GM23338 (cell line): ENCODE measurements around the gene TRDN. TPM values are rescaled to one million over a fixed set of nuclear protein-coding genes. Genes with fewer than 3 reads are reported as not detected.

ENCODE experiments used
- ATAC-seq: fragments of 200-7000 bp; cut with Tn5 transposase; 3 replicates; pipeline ENCODE4 v1.9.1; 2020
- DNase-seq: peaks from one replicate; pipeline ENCODE4 v3.0.0-alpha.2; 2015; ENCODE audit warnings: low spot score
- H2AFZ ChIP-seq: fragments of 200-600 bp; sonication (generic); 2 replicates; pipeline ENCODE4 v1.8.0; 2016; ENCODE audit warnings: antibody characterized with exemption, mild to moderate bottlenecking, moderate library complexity
- H3F3A ChIP-seq: fragments of 200-600 bp; sonication (generic); replicated peaks from 2 replicates; pipeline ENCODE4 v1.8.0; 2017; ENCODE audit warnings: antibody characterized with exemption, mixed run types, low read depth
- H3K27ac ChIP-seq: fragments of 200-600 bp; sonication (generic); 2 replicates; pipeline ENCODE4 v1.6.1; 2016; ENCODE audit warnings: low read depth
- H3K27me3 ChIP-seq: fragments of 200-600 bp; sonication (generic); 2 replicates; pipeline ENCODE4 v1.8.0; 2016; ENCODE audit warnings: mild to moderate bottlenecking, mixed run types, moderate library complexity; ENCODE audit not compliant: insufficient read depth
- H3K36me3 ChIP-seq: fragments of 200-600 bp; sonication (generic); 2 replicates; pipeline ENCODE4 v1.8.0; 2016; ENCODE audit warnings: mild to moderate bottlenecking; ENCODE audit not compliant: insufficient read depth
- H3K4me1 ChIP-seq: fragments of 200-600 bp; sonication (generic); 2 replicates; pipeline ENCODE4 v1.8.0; 2016; ENCODE audit warnings: mild to moderate bottlenecking, moderate library complexity; ENCODE audit not compliant: insufficient read depth
- H3K4me2 ChIP-seq: fragments of 200-600 bp; sonication (generic); 2 replicates; pipeline ENCODE4 v1.7.1; 2017; ENCODE audit warnings: mixed run types
- H3K4me3 ChIP-seq: fragments of 200-600 bp; sonication (generic); 2 replicates; pipeline ENCODE4 v1.6.1; 2016; ENCODE audit warnings: mixed run types
- H3K79me2 ChIP-seq: fragments of 200-600 bp; sonication (generic); replicated peaks from 2 replicates; pipeline ENCODE4 v1.8.0; 2017; ENCODE audit warnings: mild to moderate bottlenecking; ENCODE audit not compliant: insufficient read depth
- H3K9me2 ChIP-seq: fragments of 200-600 bp; sonication (generic); 2 replicates; pipeline ENCODE4 v1.8.0; 2017; ENCODE audit not compliant: insufficient read depth
- H4K20me1 ChIP-seq: fragments of 200-600 bp; sonication (generic); replicated peaks from 2 replicates; pipeline ENCODE4 v1.8.0; 2017; ENCODE audit warnings: mild to moderate bottlenecking; ENCODE audit not compliant: insufficient read depth
- H3K27ac Mint-ChIP-seq: 2 replicates; pipeline ENCODE4 v1.8.0; 2020; ENCODE audit warnings: inconsistent platforms, mild to moderate bottlenecking, moderate library complexity, mixed read lengths
- H3K27me3 Mint-ChIP-seq: 3 replicates; pipeline ENCODE4 v1.8.0; 2022; ENCODE audit warnings: low read depth, mild to moderate bottlenecking, moderate library complexity, mixed read lengths, inconsistent platforms; ENCODE audit not compliant: insufficient read depth, poor library complexity
- H3K36me3 Mint-ChIP-seq: 3 replicates; pipeline ENCODE4 v1.8.0; 2021; ENCODE audit warnings: low read depth, mild to moderate bottlenecking, inconsistent platforms, moderate library complexity, mixed read lengths
- H3K4me1 Mint-ChIP-seq: 3 replicates; pipeline ENCODE4 v1.8.0; 2020; ENCODE audit warnings: mild to moderate bottlenecking, inconsistent platforms, mixed read lengths
- H3K4me3 Mint-ChIP-seq: 3 replicates; pipeline ENCODE4 v1.8.0; 2021; ENCODE audit warnings: moderate library complexity, mild to moderate bottlenecking, inconsistent platforms, mixed read lengths
- H3K9me3 Mint-ChIP-seq: 3 replicates; pipeline ENCODE4 v1.8.0; 2020; ENCODE audit warnings: moderate library complexity, mild to moderate bottlenecking, inconsistent platforms, mixed read lengths
- CREB1 ChIP-seq: fragments of 250-450 bp; sonication (Bioruptor Pico); IDR thresholded peaks from 2 replicates; pipeline ENCODE4 v1.5.0; 2020; ENCODE audit warnings: low read depth, mild to moderate bottlenecking, moderate library complexity
- EZH2phosphoT487 ChIP-seq: fragments of 200-600 bp; sonication (generic); IDR thresholded peaks from one replicate; pipeline ENCODE4 v1.8.1; 2018; ENCODE audit warnings: antibody characterized with exemption; ENCODE audit not compliant: unreplicated experiment
- JUNB ChIP-seq: IDR thresholded peaks from one replicate; pipeline ENCODE4 v1.6.1; 2016; ENCODE audit warnings: antibody characterized with exemption; ENCODE audit not compliant: unreplicated experiment
- REST ChIP-seq: IDR thresholded peaks from one replicate; pipeline ENCODE4 v1.6.1; 2018; ENCODE audit warnings: antibody characterized with exemption; ENCODE audit not compliant: unreplicated experiment
- STAT1 ChIP-seq: IDR thresholded peaks from one replicate; pipeline ENCODE4 v1.6.1; 2016; ENCODE audit warnings: antibody characterized with exemption; ENCODE audit not compliant: unreplicated experiment
- ZNF114 ChIP-seq: fragments of 250-450 bp; sonication (Bioruptor Pico); IDR thresholded peaks from 2 replicates; pipeline ENCODE4 v1.5.0; 2020; ENCODE audit warnings: mild to moderate bottlenecking, moderate library complexity
- ZNF462 ChIP-seq: fragments of 250-450 bp; sonication (Bioruptor Pico); IDR thresholded peaks from 2 replicates; pipeline ENCODE4 v1.5.0; 2020; ENCODE audit warnings: mild to moderate bottlenecking, moderate library complexity
- polyA plus RNA-seq: library from polyadenylated mRNA; unstranded; fragments of >200 nt; fragmentation: Nextera tagmentation; extraction: Ambion mirVana; gene quantifications from 2 replicates; pipeline ENCODE4 v1.2.1, GENCODE V29; 2016
- total RNA-seq: library from RNA; depleted of rRNA; stranded (reverse); fragments of >200 nt; shearing (Covaris generic); gene quantifications from 2 replicates; pipeline ENCODE4 v1.2.3, GENCODE V29; 2014
- TF ChIP-seq, protein P1 (sequence below), 2 experiments: fragments of 200-600 bp in 1 of 2; sonication (generic) in 1 of 2; conservative IDR thresholded peaks; 2 replicates each; pipeline versions ENCODE4 v1.5.1 to v1.6.1; 2016 to 2017; ENCODE audit warnings: antibody characterized with exemption in 2 of 2, low read depth in 2 of 2, mild to moderate bottlenecking in 2 of 2, moderate library complexity in 1 of 2

The TRDN gene
- total and polyA plus RNA-seq, 2 experiments from 2014 or later, result 35.5 to 137 TPM

- Mint-ChIP-seq H3K36me3 (no peaks in the 10 kb centered on the region), H3K4me1 (peaks cover 4% of the 10 kb centered on the region; the same call in 2 of the 3 replicates), H3K27ac (no peak overlapping the region), H3K4me3 (no peak overlapping the region), H3K27me3 (no peaks in the 10 kb centered on the region), H3K9me3 (no peaks in the 10 kb centered on the region)
- Histone ChIP-seq H3K9me2 (no peaks in the 10 kb centered on the region), H3K36me3 (no peaks in the 10 kb centered on the region), H3K79me2 (no peaks in the 10 kb centered on the region), H3K27ac (no peak overlapping the region), H3K27me3 (no peaks in the 10 kb centered on the region), H3K4me2 (no peak overlapping the region), H3K4me3 (no peak overlapping the region), H2AFZ (no peak overlapping the region), H3F3A (no peaks in the 10 kb centered on the region), H3K4me1 (no peaks in the 10 kb centered on the region), H4K20me1 (no peaks in the 10 kb centered on the region)
- ATAC-seq (no peak), DNase-seq (no peak)
- TF ChIP-seq, protein P1, sequence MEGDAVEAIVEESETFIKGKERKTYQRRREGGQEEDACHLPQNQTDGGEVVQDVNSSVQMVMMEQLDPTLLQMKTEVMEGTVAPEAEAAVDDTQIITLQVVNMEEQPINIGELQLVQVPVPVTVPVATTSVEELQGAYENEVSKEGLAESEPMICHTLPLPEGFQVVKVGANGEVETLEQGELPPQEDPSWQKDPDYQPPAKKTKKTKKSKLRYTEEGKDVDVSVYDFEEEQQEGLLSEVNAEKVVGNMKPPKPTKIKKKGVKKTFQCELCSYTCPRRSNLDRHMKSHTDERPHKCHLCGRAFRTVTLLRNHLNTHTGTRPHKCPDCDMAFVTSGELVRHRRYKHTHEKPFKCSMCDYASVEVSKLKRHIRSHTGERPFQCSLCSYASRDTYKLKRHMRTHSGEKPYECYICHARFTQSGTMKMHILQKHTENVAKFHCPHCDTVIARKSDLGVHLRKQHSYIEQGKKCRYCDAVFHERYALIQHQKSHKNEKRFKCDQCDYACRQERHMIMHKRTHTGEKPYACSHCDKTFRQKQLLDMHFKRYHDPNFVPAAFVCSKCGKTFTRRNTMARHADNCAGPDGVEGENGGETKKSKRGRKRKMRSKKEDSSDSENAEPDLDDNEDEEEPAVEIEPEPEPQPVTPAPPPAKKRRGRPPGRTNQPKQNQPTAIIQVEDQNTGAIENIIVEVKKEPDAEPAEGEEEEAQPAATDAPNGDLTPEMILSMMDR (conservative IDR thresholded peaks at IDR 0.05; ENCODE audit: low read depth in 2 of 2), result peak in 1 of 2 experiments; percentile 37; a peak in 2 of 4 replicates
- no peak for TF ChIP-seq CREB1 (CRISPR knock-in tag)
These were observed 292.9 kb downstream of the TRDN start for GRCh38 chr6:123343836-123344235.

DNA sequence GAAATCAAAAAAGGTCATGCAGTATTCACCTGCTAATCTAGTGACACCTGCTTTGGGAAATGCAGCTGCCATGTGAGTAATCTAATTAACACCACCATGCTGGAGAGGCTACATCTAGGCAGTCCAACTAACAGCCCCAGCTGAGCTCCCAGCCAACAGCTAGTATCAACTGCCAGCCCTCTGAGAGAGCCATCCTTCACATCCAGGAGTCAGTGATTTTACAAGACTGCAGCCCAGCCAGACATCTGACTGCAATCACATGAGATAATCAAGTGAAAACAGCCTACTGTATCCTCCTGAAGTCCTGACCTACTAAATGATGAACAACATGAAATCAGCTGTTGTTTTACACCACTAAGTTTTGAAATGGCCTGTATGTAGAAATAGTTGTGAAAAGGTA is 298.4 kb downstream of the TRDN start:
- H3F3A ChIP-seq, result no peaks in the 10 kb centered on the region
- no peaks in the 10 kb centered on the region for H4K20me1 ChIP-seq
- no peak for DNase-seq
- H3K4me1 ChIP-seq, result no peaks in the 10 kb centered on the region
- no peaks in the 10 kb centered on the region for H3K27me3 ChIP-seq
- Mint-ChIP-seq H3K4me3 (no peak overlapping the region), H3K9me3 (no peaks in the 10 kb centered on the region), H3K4me1 (no peaks in the 10 kb centered on the region), H3K27ac (no peak overlapping the region), H3K36me3 (no peaks in the 10 kb centered on the region), H3K27me3 (no peaks in the 10 kb centered on the region)
- no peak overlapping the region for H2AFZ ChIP-seq
- H3K9me2 ChIP-seq, result no peaks in the 10 kb centered on the region
- H3K36me3 ChIP-seq, result no peaks in the 10 kb centered on the region
- no peaks in the 10 kb centered on the region for H3K79me2 ChIP-seq
- no peak overlapping the region for H3K27ac ChIP-seq
- no peak overlapping the region for H3K4me2 ChIP-seq
- no peak overlapping the region for H3K4me3 ChIP-seq
- no peak for ATAC-seq
- no peak for TF ChIP-seq REST
- TF ChIP-seq EZH2phosphoT487, result no peak
- no peak for TF ChIP-seq ZNF114 (CRISPR knock-in tag)
- no peak for TF ChIP-seq JUNB
- TF ChIP-seq, protein P1 (conservative IDR thresholded peaks at IDR 0.05; ENCODE audit: low read depth in 2 of 2), result no peak
- no peak for TF ChIP-seq STAT1
- TF ChIP-seq ZNF462 (CRISPR knock-in tag), result no peak
